Measurements from ENCODE around the gene KCNK13.
A peak's percentile ranks its signal among the peaks of the same experiment; 100 is the strongest.
"Not testable (repeated sequence)": the region's sequence is repeated elsewhere in the genome, so short reads cannot be mapped to it uniquely, and the experiment has no call there.

The KCNK13 gene

DNA sequence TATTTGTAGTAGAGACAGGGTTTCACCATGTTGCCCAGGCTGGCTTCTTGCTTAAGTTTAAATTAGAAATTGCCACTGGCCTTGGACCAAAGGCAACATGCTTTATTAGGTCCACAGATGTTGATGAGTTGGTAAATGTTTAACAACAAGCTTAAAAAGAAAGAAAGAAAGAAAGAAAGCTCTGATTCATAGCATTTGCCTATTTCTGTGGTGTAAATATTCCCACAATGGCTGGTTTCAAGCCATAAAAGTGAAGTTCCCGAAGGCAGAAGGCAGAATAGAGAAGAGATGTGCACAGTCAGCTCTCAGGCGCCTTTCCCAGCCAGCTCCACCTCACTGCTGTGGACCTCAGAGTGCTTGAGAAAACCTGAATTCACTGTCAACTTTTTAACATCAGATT, 26.4 kb downstream of the KCNK13 start:
- Mint-ChIP-seq H3K27ac (peak overlapping the region; percentile 50), H3K4me1 (ENCODE audit: low read depth) (peaks cover 50% of the 10 kb centered on the region), H3K36me3 (ENCODE audit: low read depth) (peaks cover 17% of the 10 kb centered on the region), H3K27me3 (no peaks in the 10 kb centered on the region), H3K9me3 (peaks cover 5% of the 10 kb centered on the region), H3K4me3 (no peak overlapping the region)
- intact Hi-C loops (cut with micrococcal nuclease), result no loop called here

DNA sequence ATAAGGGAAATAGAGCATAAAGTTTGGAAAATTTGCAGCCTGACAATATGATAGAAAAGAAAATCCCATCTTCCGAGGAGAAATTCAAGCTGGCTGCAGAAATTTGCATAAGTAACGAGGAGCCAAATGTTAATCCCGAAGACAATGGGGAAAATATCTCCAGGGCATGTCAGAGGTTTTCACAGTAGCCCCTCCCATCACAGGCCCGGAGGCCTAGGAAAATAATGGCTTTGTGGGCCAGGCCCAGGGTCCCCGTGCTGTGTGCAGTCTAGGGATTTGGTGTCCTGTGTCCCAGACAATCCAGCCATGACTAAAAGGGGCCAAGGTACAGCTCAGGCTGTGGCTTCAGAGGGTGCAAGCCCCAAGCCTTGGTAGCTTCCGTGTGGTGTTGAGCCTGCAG, 27.7 kb downstream of the KCNK13 start:
- H3K4me3 Mint-ChIP-seq; intact Hi-C loops (cut with micrococcal nuclease); H3K9me3 Mint-ChIP-seq; H3K27me3 Mint-ChIP-seq: not testable (repeated sequence)
- H3K4me1 Mint-ChIP-seq (ENCODE audit: low read depth), result peaks cover 56% of the 10 kb centered on the region
- peak overlapping the region; percentile 50 for H3K27ac Mint-ChIP-seq
- H3K36me3 Mint-ChIP-seq (ENCODE audit: low read depth), result peaks cover 17% of the 10 kb centered on the region

DNA sequence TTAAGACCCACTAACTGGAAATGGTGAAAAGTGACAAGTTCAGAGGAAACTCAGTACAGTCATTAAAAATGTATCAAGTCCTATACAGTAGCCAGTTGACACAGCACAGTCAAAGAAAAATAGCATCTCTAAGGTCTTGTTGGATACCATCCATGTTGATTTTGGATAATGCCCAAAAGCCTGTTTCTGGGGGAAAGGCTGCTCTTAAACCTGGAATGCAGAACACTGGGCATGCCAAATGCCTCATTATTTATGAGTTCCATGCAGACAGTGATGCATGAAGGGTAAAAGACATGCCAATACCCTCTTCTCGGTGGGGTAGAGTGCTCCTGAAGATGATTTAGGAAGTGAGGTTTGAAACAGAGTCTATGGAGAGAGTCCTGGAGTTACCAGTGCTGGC, 29.6 kb downstream of the KCNK13 start:
- Mint-ChIP-seq H3K27me3 (no peaks in the 10 kb centered on the region), H3K4me3 (no peak overlapping the region), H3K4me1 (ENCODE audit: low read depth) (peaks cover 65% of the 10 kb centered on the region), H3K36me3 (ENCODE audit: low read depth) (peaks cover 23% of the 10 kb centered on the region), H3K9me3 (peaks cover 5% of the 10 kb centered on the region), H3K27ac (no peak overlapping the region)
- intact Hi-C loops (cut with micrococcal nuclease), result no loop called here

DNA sequence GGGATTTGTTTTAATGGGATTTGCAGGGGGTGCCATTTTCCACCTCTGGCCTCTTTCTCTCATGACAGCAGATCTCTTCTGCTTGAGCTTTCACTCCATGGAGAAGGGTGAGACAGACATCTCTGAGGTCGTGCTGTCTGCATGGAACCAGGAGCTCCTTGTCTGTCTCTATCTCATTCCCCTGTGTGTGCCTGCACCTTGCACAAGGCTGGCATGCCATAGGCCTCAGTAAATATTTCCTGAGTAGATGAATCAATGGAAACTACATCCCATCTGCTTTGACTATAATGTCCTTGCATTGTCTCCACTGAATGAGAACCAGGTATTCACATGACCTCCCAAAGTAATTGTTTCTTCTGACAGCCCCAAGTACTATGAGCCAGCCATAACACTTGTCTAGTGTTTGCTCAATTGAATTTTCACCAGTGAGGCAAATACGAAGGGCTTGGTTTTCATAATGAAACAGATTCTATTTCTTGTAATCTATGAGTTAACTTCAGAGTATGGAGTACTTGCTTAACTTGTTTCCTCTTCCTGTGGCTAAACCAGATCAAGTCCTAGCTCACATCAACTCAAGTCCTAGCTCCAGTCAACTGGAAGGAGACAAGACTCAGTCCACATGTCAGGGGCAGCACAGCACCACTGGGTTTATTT, 32.3 kb downstream of the KCNK13 start:
- Mint-ChIP-seq H3K36me3 (ENCODE audit: low read depth) (peaks cover 21% of the 10 kb centered on the region), H3K4me3 (peak overlapping the region; percentile 40), H3K9me3 (peaks cover 5% of the 10 kb centered on the region), H3K27ac (peak overlapping the region; percentile 45), H3K4me1 (ENCODE audit: low read depth) (peaks cover 65% of the 10 kb centered on the region), H3K27me3 (no peaks in the 10 kb centered on the region)
- intact Hi-C loops (cut with micrococcal nuclease), result no loop called here

DNA sequence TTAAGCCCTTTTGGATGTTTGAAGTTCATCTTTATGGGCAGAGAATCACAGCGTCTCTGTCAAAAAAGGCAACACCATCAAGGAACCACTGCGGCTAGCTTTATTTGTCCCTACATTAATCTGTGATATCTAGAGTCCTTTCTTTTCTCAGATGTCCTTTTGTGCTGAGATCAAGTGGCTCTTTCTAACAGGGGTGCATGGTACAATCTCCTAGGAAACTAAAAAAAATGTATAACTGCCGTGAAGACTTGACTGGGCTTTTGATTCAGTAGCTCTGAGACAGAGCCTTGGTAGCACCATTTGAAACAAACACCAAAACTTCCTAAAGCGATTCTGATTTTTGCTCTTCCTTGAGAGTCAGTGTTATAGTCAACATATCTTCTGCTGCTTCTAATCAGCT, 33.3 kb downstream of the KCNK13 start:
- H3K27ac Mint-ChIP-seq, result peak overlapping the region; percentile 76
- peaks cover 12% of the 10 kb centered on the region for H3K36me3 Mint-ChIP-seq (ENCODE audit: low read depth)
- peaks cover 5% of the 10 kb centered on the region for H3K9me3 Mint-ChIP-seq
- intact Hi-C loops (cut with micrococcal nuclease), result loop anchor here (5.0 kb wide), 1 partner anchor 33 kb away; the partner anchor contains the start of gene KCNK13
- H3K4me1 Mint-ChIP-seq (ENCODE audit: low read depth), result peaks cover 62% of the 10 kb centered on the region
- no peaks in the 10 kb centered on the region for H3K27me3 Mint-ChIP-seq
- H3K4me3 Mint-ChIP-seq, result no peak overlapping the region

DNA sequence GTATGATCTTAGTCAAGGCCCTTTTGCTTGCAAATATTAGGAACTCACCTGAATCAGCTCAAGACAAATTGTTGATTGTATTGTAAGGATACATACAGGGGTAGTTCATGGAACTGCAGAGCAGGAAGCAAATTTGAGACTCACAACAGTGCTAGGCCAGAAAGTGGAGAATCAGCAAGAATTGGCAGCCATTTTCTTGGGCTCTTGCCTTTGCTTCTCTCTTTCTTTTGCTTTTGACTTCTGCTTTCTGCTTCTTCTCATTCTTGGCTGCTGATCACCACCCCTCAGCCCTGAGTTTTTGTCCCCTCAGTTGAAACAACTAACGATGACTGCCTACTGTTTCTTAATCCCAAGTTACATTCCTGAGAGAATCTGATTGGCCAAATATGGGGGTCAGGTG, 34.8 kb downstream of the KCNK13 start:
- H3K4me1 Mint-ChIP-seq (ENCODE audit: low read depth), result peaks cover 52% of the 10 kb centered on the region
- no peak overlapping the region for H3K4me3 Mint-ChIP-seq
- intact Hi-C loops (cut with micrococcal nuclease), result loop anchor here (5.0 kb wide), 1 partner anchor 34 kb away; the partner anchor contains the start of gene KCNK13
- no peaks in the 10 kb centered on the region for H3K9me3 Mint-ChIP-seq
- peaks cover 5% of the 10 kb centered on the region for H3K36me3 Mint-ChIP-seq (ENCODE audit: low read depth)
- H3K27me3 Mint-ChIP-seq, result no peaks in the 10 kb centered on the region
- H3K27ac Mint-ChIP-seq, result peak overlapping the region; percentile 76

DNA sequence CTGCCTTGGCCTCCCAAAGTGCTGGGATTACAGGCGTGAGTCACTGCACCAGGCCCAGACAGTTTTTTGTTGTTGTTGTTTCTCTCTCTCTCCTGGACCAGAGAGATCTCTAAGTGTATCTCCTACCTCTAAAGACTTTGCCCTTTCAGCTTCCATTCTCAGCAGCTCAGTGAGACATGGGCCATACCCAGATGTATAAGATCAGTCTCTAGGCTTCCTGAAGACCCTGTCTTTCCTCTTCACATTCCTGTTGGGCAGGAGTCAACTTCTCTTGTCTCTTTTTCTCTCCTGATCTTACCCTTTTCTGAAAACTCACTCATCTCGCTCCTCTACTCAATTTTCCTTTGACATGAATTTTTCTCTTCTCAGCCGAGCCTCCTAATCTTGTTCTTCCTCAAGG, 42.0 kb downstream of the KCNK13 start:
- Mint-ChIP-seq H3K36me3 (ENCODE audit: low read depth) (peaks cover 12% of the 10 kb centered on the region), H3K4me3 (no peak overlapping the region), H3K27ac (no peak overlapping the region), H3K27me3 (no peaks in the 10 kb centered on the region), H3K4me1 (ENCODE audit: low read depth) (no peaks in the 10 kb centered on the region), H3K9me3 (no peaks in the 10 kb centered on the region)
- intact Hi-C loops (cut with micrococcal nuclease), result no loop called here

DNA sequence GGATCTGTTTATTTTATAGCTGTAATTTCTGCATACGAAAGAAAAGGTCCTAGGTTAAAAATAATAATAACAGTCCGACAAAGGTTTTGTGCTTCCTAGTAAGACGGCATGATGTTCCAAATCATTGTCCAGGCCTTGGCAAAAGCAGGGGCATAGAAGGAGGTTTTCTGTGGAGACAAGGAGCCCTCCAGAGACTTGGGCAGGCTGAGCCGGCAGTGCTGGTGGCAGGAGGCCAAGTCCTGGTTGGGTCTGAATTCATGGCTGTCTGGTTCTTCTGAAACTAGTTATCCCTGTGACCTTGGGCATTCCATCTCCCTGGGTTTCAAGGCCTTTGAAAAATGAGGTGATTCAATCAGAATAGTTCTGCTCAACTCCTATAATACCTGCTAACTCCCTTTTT, 44.0 kb downstream of the KCNK13 start:
- H3K4me1 Mint-ChIP-seq (ENCODE audit: low read depth), result peaks cover 6% of the 10 kb centered on the region
- no peak overlapping the region for H3K4me3 Mint-ChIP-seq
- H3K27ac Mint-ChIP-seq, result no peak overlapping the region
- H3K36me3 Mint-ChIP-seq (ENCODE audit: low read depth), result peaks cover 19% of the 10 kb centered on the region
- intact Hi-C loops (cut with micrococcal nuclease), result no loop called here
- no peaks in the 10 kb centered on the region for H3K9me3 Mint-ChIP-seq
- H3K27me3 Mint-ChIP-seq, result peaks cover 7% of the 10 kb centered on the region

DNA sequence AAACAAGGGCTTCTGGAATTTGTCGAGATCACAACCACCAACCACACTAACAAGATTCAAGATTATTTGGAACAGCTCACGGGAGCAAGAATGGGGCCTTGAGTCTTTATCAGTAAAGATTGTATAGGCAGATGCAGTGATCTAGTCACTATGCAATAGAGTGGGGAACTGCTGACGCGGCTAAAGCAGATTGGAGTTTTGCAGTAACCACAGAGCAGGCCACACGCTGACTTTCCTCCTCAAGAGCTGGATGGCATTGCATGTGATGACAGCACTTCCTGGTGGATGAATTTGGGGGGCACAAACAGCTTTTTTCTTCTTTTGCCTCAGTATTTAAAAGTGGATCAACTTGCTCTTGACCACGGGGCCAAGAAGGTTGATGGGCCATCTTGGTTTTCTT, 46.0 kb downstream of the KCNK13 start:
- H3K27me3 Mint-ChIP-seq, result peaks cover 11% of the 10 kb centered on the region
- H3K36me3 Mint-ChIP-seq (ENCODE audit: low read depth), result peaks cover 19% of the 10 kb centered on the region
- no peak overlapping the region for H3K27ac Mint-ChIP-seq
- peaks cover 6% of the 10 kb centered on the region for H3K4me1 Mint-ChIP-seq (ENCODE audit: low read depth)
- H3K4me3 Mint-ChIP-seq, result no peak overlapping the region
- no peaks in the 10 kb centered on the region for H3K9me3 Mint-ChIP-seq
- intact Hi-C loops (cut with micrococcal nuclease), result no loop called here

DNA sequence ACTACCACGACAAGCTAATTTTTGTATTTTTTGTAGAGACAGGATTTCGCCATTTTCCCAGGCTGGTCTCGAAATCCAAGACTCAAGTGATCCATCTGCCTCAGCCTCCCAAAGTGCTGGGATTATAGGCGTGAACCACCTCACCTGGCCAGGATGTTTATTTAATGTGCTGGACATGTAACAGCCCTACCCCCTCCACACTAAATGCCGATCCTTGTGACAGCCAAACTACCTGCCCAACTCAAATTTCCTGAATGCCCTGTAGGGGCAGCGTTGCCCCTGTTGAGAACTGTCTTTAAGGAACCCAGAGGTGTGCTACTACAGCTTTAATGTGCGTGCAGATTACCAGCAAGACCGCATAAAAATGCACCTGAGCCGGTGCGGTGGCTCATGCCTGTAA, 48.1 kb downstream of the KCNK13 start:
- no peak overlapping the region for H3K27ac Mint-ChIP-seq
- no peaks in the 10 kb centered on the region for H3K9me3 Mint-ChIP-seq
- peaks cover 16% of the 10 kb centered on the region for H3K27me3 Mint-ChIP-seq
- H3K4me1 Mint-ChIP-seq (ENCODE audit: low read depth), result peaks cover 6% of the 10 kb centered on the region
- peaks cover 27% of the 10 kb centered on the region for H3K36me3 Mint-ChIP-seq (ENCODE audit: low read depth)
- intact Hi-C loops (cut with micrococcal nuclease), result no loop called here
- no peak overlapping the region for H3K4me3 Mint-ChIP-seq

DNA sequence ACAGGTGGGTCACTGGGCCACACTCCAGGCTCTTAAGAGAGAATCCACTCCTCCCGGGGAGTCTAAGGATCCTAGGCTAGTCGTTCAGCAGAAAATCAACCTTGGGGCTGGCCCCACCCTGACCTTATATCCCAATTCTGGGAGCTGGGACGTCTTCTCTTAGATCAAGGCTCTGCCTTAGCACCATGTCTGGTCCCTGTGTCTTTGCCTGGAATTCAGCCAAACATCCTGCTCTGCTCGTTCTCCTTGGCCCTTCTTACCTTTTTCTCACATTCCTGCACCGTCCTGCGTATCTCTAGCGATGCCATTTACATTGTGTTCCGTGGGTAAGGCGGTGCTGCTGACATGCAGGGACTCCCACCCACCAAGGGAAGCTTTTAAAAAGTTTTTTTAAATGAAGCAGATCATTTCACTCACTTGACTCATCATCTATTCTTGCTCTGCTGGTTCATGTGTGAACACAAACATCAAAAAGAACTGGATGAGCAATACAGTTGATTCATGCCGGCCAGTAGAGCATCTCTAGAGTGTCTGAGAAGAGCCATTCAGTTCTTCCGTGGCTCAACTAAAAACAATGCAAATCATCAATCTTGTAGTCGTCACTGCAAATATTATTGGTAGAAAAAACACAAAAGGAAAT, 50.2 kb downstream of the KCNK13 start:
- Mint-ChIP-seq H3K4me1 (ENCODE audit: low read depth) (peaks cover 6% of the 10 kb centered on the region), H3K4me3 (no peak overlapping the region), H3K36me3 (ENCODE audit: low read depth) (peaks cover 23% of the 10 kb centered on the region), H3K9me3 (no peaks in the 10 kb centered on the region), H3K27me3 (peaks cover 16% of the 10 kb centered on the region), H3K27ac (no peak overlapping the region)
- intact Hi-C loops (cut with micrococcal nuclease), result no loop called here

DNA sequence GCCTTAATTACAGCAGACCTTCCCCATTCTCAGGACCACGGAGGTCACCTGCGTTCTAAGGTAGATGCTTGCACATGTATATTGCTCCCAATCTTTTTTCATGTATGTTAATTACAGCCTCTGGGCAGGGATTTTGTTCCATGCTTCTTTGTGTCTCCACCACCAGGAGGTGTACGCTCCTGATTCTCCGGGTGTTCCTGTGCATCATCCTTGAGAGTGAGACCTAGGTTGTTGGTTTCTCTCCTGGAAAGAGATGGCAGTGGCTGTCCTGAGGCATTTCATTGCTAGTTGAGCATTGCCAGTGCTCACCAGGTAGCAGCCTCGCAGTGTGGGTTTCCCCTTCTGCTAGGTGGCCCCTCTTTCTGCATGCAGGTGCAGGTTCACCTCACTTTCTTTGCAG, 52.8 kb downstream of the KCNK13 start:
- Mint-ChIP-seq H3K9me3 (no peaks in the 10 kb centered on the region), H3K4me1 (ENCODE audit: low read depth) (peaks cover 6% of the 10 kb centered on the region), H3K27ac (no peak overlapping the region), H3K27me3 (peaks cover 15% of the 10 kb centered on the region), H3K4me3 (no peak overlapping the region), H3K36me3 (ENCODE audit: low read depth) (peaks cover 26% of the 10 kb centered on the region)
- intact Hi-C loops (cut with micrococcal nuclease), result no loop called here

DNA sequence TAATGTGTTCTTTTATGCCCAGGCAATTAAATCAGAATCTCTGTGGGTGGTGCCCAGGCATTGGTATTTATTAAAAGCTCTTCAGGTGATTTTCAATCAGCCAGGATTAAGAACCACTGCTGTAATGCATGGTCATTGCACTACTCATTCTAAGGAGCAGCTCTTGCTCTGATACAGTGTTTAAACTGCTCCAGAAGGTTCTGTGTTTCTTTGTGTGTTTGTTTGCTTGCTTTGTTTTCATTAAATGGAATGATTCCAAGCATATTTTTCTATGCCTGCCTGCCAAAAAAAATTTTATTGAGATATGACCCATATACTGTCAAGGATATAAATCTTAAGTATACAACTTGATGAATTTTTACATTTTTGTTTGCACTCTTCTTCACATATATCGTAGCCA, 54.0 kb downstream of the KCNK13 start:
- Mint-ChIP-seq H3K4me3 (no peak overlapping the region), H3K27me3 (peaks cover 9% of the 10 kb centered on the region), H3K36me3 (ENCODE audit: low read depth) (peaks cover 25% of the 10 kb centered on the region), H3K9me3 (peaks cover 11% of the 10 kb centered on the region), H3K27ac (no peak overlapping the region), H3K4me1 (ENCODE audit: low read depth) (no peaks in the 10 kb centered on the region)
- intact Hi-C loops (cut with micrococcal nuclease), result no loop called here

DNA sequence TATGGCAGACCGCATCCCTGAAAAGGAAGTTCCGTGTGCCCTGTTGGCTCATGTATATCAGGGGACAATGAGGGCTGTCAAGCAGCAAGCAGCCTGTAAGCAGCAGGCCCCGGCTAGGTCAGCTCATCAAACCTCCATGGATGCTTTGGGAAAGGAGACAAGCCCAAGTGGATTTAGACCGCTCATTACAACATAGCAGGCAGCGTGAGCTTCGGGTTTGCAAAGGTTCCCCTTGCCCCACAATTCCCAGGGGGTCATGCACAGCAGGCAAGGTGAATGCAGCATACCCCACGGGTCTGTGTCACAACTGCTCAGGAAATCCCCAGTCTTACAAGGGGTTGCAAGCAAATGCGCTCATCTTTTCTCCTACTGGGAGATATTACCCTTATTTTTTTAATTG, 54.6 kb downstream of the KCNK13 start:
- H3K4me3 Mint-ChIP-seq, result no peak overlapping the region
- intact Hi-C loops (cut with micrococcal nuclease), result no loop called here
- H3K27me3 Mint-ChIP-seq, result peaks cover 9% of the 10 kb centered on the region
- H3K36me3 Mint-ChIP-seq (ENCODE audit: low read depth), result peaks cover 25% of the 10 kb centered on the region
- no peak overlapping the region for H3K27ac Mint-ChIP-seq
- no peaks in the 10 kb centered on the region for H3K4me1 Mint-ChIP-seq (ENCODE audit: low read depth)
- H3K9me3 Mint-ChIP-seq, result peaks cover 14% of the 10 kb centered on the region

DNA sequence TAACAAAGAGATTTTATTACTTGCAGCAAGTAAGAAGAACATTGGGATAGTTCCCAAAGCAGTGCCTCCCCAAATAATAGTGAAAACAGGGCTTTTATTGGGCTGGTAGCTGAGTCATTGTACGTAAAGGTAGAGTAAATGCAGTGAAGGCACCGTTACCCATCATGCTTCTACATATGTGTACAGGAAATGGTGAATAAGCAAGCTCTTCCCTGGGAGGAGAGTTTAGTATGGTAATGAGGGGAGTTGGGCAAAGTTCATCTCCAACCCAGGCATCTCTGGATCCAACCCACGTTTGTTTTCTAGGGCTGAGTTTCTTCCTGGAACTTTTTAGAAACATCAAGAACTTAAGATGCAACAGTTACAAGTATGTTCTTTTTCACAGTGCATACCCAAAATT, 56.2 kb downstream of the KCNK13 start:
- H3K27me3 Mint-ChIP-seq, result peaks cover 4% of the 10 kb centered on the region
- intact Hi-C loops (cut with micrococcal nuclease), result no loop called here
- H3K9me3 Mint-ChIP-seq, result peaks cover 14% of the 10 kb centered on the region
- no peak overlapping the region for H3K4me3 Mint-ChIP-seq
- H3K4me1 Mint-ChIP-seq (ENCODE audit: low read depth), result no peaks in the 10 kb centered on the region
- H3K27ac Mint-ChIP-seq, result no peak overlapping the region
- H3K36me3 Mint-ChIP-seq (ENCODE audit: low read depth), result peaks cover 25% of the 10 kb centered on the region

Data from dendritic cell treated with granulocyte-macrophage colony-stimulating factor and Interleukin-4, amounts not matched to agents 40 ng/mL and 50 ng/mL, for 4 days (primary cell).